GM18498 (cell line): ENCODE results near the gene LRRC23.
A peak's percentile ranks its signal among the peaks of the same experiment; 100 is the strongest.
"Not testable (repeated sequence)": the region's sequence is repeated elsewhere in the genome, so short reads cannot be mapped to it uniquely, and the experiment has no call there.

Source experiments
- ATAC-seq: cut with Tn5 transposase; IDR thresholded peaks from one replicate; pipeline ENCODE4 v1.9.1; 2021; ENCODE audit warnings: mild to moderate bottlenecking, moderate library complexity; ENCODE audit not compliant: unreplicated experiment

The LRRC23 gene

DNA sequence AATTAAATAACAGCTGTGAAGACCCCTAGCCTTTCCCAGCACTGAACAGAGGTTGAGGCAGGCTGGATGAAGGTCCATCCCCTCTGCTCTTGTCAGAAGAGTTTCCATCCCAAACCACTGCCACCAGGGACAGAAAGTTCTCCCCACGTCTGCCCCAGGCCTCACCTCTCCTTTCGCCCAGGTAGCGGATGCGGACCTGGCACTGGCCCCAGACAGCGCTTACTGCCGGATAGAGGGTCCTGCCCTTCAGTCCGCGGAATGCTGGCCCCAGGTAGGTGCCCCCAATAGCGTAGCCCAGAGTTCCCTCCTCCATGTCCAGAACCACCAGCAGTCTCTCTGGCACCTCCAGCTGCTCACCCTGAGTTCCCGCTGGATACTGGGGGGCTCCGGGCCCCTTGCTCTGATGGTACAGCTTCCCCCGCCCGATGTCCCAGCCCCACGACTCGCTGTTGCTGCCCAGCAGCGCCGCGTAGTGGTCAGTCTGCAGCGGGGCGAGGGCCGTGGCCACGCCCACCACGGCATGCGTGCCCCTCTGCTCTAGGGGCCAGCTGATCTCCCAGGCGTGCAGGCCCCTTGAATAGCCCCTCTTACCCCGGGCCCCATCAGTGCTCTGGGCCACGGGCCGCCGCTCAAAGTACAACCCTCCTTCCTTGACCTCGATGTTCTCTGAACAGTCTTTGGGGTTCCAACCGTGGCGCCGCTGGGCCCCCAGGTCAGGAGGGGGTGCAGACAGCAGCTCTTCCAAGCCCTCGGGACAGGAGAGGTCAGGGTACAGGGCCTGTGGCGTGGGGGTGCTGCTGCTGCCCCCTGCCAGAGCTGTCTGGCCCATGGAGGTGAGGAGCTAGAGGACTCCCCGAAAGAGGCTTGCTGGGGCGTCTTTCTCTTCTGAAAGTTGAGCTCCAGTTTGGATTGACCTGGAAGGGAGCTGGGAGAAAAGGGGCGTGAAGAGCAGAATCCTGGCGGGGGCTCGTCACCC, 32.3 kb upstream of the LRRC23 start:
- peak; percentile 35 for ATAC-seq

DNA sequence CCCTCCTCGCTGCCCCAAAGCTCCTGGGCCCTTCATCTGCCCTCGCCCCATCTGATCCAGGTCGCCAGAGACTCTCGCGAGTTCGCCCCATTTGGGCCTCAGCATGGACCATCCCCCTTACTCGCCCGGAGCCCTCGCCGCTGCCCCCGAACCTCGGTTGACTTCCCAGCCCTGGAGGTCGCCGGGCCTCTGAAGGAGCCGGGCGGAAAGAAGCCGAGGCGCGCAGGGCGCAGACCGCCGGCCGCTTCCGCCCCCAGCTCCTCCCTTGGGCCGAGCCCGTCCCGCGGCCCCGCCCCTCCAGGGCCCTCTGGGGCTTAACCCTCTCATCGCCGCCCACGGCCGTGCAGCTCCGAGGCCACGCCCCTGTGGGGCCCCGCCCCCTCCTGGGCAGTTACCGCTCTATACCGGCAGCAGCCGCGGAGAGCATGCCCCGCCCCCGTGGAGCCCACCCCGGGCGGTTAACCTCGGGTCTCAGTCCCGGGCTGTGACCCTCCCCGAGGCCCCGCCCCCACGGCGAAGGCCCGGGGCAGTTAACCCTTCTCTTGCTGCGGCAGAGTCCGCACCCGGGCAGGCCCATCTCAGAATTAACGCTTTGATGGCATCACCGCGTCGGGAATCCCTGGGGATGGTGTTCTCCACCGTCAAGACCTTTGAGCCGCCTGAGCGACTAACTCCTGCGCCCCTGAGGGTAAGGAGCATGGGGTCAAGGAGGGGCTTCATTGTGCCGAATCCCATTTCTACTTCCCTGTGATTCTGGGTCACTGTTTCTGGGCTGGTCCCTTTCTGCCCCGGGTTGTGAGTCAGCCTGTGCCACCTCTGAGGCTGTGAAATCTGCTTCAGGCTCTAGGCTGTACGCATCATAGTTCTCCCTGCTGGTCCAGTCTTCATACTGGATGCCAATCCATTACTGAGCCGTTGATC, 31.3 kb upstream of the LRRC23 start, which contains the start of gene SPSB2:
Gene SPSB2, minus strand, starts transcription at position 210 of the 921 bp plus-strand sequence. CDS start 402 bp downstream, outside the sequence.
- peak; percentile 75 for ATAC-seq

DNA sequence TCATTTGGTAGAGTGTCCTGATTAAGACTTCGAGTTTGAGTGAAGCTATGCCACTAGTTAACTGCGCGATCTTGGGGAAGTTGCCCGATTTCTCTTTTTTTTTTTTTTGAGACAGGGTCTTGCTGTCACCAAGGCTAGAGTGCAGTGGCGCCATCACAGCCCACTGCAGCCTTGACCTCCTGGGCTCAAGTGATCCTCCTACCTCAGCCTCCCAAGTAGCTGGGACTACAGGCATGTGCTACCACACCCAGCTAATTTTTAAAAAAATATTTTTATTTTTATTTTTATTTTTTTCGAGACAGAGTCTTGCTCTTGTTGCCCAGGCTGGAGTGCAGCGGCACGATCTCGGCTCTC, 30.6 kb upstream of the LRRC23 start:
- not testable (repeated sequence) for ATAC-seq

GRCh38 chr12:6879824-6880223, 24.8 kb upstream of the LRRC23 start:
- ATAC-seq, result not testable (repeated sequence)

DNA sequence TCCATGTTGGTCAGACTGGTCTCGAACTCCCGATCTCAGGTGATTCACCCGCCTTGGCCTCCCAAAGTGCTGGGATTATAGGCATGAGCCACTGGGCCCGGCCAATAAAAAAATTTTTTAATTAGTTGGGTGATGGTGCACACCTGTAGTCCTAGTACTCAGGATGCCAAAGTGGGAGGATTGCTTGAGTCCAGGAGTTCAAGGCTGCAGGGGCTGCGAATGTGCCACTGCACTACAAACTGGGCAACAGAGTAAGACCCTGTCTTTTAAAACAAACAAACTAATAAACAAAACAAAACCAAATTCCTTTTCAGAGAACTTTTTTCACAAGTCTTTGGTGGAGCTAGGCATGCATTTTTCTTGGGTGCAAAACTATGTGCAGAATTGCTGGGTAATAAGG, 21.4 kb upstream of the LRRC23 start:
- no peak for ATAC-seq

GRCh38 chr12:6883683-6884082, 20.9 kb upstream of the LRRC23 start:
- no peak for ATAC-seq

- ATAC-seq, result no peak
These were observed 20.1 kb upstream of the LRRC23 start for GRCh38 chr12:6884539-6884938.

DNA sequence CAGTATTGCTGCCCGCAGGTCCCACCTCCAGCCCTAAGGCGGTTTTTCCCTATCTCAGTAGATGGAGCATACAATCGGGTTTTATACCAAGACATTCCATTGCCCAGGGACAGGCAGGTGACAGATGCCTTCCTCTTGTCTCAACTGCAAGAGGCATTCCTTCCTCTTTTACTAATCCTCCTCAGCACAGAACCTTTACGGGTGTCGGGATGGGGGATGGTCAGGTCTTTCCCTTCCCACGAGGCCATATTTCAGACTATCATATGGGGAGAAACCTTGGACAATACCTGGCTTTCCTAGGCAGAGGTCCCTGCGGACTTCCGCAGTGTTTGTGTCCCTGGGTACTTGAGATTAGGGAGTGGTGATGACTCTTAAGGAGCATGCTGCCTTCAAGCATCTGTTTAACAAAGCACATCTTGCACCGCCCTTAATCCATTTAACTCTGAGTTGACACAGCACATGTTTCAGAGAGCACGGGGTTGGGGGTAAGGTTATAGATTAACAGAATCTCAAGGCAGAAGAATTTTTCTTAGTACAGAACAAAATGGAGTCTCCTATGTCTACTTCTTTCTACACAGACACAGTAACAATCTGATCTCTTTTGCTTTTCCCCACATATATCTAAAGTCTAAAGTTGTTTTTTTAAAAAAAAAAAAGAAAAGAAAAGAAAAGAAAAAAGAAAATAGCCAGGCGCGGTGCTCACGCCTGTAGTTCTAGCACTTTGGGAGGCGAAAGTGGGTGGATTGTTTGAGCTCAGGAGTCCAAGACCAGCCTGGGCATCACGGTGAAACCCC, 18.2 kb upstream of the LRRC23 start:
- ATAC-seq, result not testable (repeated sequence)

- ATAC-seq, result no peak
These were observed 17.2 kb upstream of the LRRC23 start for GRCh38 chr12:6887460-6887859.

DNA sequence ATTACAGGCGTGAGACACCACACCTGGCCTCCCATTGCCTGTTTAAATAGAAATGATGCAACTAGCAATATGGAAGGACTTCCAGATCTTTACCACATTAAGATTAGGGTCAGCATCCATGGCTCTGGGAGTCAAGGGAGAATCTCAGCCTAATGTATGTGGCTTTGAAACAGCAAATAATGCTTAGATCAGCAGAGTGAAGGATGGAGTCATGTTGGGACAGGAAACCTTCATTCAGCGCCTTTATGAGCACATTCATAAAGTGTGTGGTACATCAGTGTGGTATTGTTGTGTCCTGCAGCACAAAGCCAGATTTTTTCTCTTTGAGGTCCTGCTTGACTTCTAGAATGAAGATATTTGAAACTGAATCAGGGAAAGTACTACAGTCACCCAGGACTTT, 16.3 kb upstream of the LRRC23 start:
- ATAC-seq, result no peak

DNA sequence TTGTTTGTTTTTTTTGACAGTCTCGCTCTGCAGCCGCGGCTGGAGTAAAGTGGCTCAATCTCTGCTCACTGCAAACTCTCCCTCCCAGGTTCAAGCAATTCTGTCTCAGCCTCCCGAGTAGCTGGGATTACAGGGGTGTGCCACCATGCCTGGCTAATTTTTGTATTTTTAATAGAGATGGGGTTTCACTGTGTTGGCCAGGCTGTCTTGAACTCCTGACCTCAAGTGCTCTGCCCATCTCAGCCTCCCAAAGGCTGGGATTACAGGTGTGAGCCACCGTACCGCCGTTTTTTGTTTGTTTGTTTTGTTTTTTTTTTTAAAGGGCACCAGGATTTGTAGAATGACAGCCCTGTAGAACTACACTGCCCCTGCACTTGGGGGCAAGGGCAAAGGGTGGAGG, 15.8 kb upstream of the LRRC23 start:
- ATAC-seq, result not testable (repeated sequence)

DNA sequence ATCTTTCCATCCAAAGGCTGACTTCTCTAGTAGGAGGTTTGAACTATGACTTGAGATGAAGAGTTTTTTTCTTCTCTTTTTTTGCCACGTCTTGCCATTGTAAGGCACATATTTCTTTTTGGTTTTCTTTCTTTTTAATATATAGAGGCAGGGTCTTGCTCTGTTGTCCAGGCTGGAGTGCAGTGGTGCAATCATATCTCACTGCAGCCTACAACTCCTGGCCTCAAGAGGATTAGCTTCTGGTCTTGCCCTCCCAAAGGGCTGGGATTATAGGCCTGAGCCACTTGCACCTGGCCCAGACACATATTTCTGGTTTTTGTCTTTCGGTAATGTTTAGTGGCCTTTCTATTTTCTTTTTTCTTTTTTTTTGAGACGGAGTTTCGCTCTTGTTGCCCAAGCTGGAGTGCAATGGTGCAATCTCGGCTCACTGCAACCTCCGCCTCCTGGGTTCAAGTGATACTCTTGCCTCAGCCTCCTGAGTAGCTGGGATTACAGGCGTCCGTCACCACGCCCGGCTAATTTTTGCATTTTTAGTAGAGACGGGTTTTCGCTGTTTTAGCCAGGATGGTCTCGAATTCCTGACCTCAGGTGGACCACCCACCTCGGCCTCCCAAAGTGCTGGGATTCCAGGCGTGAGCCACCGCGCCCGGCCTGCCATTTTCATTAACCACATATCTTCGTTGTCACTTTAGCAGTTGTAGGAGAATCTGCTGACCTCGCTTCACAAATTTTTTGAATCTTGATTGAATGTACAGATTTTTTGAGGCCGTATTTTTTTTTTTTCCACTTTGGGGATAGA, 14.6 kb upstream of the LRRC23 start:
- ATAC-seq, result not testable (repeated sequence)

DNA sequence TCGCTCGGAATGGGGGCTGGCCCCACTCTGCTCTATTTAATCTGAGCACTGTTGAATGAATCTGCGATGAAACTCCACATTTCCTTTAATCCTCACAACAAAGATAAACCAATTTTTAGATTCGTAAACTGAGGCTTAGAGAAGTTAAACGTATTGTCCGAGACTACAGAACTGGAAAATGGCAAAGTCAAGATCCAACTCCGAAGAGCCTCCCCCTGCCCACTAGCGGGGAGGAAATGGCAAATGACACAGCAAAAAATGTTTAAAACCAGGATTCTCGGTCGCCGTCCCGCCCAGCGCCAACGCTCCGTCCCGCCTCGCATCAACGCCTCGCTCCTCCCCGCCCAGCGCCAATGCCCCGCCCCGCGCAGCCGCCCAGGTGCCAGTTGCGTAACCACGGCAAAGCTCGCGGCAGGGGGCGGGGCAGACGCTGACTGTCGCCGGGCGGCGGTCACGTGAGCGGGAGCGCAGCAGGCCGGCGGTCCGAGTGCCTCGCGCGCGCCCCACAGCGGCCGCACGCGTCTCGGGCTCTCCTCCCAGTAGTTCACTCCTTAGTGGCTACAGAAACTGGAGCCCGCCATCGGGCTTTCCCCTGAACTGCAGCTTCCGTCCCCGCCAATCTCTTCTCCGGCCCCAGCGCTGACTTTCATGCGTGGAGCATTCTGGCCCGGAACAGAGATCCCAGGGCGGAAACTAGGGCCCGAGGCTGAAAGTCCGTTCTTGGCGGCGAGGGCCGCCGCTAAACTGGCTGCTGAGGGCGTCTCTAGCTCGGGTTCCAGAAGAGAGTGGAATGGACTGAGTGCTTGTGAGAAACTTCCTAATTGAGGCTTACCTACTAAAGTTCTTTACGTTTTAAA, 13.6 kb upstream of the LRRC23 start:
- peak; percentile 94 for ATAC-seq

- ATAC-seq, result peak; percentile 1
These were observed 13.0 kb upstream of the LRRC23 start for GRCh38 chr12:6891646-6892001.

DNA sequence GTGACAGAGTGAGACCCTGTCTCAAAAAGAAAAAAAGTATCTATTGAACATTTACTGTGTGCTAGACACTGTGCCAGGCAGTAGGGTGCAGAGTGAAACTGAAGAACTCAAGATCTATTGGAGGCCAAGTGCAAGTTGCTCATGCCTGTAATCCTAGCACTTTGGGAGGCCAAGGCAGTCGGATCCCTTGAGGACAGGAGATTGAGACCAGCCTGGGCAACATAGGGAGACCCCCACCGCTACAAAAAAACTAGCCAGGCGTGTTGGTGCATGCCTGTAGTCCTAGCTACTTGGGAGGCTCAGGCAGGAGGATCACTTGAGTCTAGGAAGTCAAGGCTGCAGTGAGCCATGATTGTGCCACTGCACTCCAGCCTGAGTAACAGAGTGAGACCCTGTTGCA, 11.9 kb upstream of the LRRC23 start:
- not testable (repeated sequence) for ATAC-seq

GRCh38 chr12:6894321-6894720, 10.3 kb upstream of the LRRC23 start:
- ATAC-seq, result no peak

- no peak for ATAC-seq
These were observed 7.7 kb upstream of the LRRC23 start for GRCh38 chr12:6896846-6897435.

DNA sequence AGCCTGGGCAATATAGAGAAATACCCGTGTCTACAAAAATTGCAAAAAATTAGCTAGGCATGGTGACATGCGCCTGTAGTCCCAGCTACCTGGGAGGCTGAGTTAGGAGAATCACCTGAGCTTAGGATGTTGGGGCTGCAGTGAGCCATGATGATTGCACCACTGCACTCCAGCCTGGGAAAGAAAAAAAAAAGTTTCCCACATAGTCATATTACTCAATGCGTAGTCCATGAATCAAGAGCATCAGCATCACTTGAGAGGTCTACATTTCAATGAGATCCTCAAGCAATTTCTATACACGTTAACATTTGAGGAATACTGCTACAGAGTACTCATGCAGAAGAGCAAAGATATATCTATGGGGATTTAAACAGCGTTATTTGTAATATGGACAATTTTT, 5.2 kb upstream of the LRRC23 start:
- ATAC-seq, result no peak
